Activated CD8-positive, alpha-beta T cell treated with anti-CD3 and anti-CD28 coated beads for 36 hours (primary cell): ENCODE results near the gene BORCS6. TPM values are rescaled to one million over a fixed set of nuclear protein-coding genes. Genes with fewer than 3 reads are reported as not detected.

ENCODE experiments used
- ATAC-seq: fragments of 200-7000 bp; cut with Tn5 transposase; one replicate; pipeline ENCODE4 v1.10.0; 2021; ENCODE audit warnings: mild to moderate bottlenecking, moderate library complexity
- CTCF ChIA-PET: fragments of 350-600 bp; sonication (Branson Sonifier 250); formaldehyde crosslinking; loops from one replicate; lab custom pipeline; 2021; ENCODE audit warnings: antibody characterized with exemption; lab: Charles Lee
- POLR2A ChIA-PET: fragments of 350-600 bp; sonication (Branson Sonifier 250); formaldehyde crosslinking; loops from one replicate; lab custom pipeline; 2021; ENCODE audit warnings: antibody characterized with exemption; lab: Charles Lee
- DNase-seq: peaks from one replicate; pipeline ENCODE4 v3.0.0-alpha.2; 2020
- H3K27ac Mint-ChIP-seq: one replicate; pipeline ENCODE4 v1.8.0; 2021; ENCODE audit warnings: mild to moderate bottlenecking, mixed read lengths
- H3K27me3 Mint-ChIP-seq: one replicate; pipeline ENCODE4 v1.8.0; 2021; ENCODE audit warnings: mixed read lengths
- H3K36me3 Mint-ChIP-seq: one replicate; pipeline ENCODE4 v1.8.0; 2021; ENCODE audit warnings: low read depth, mixed read lengths
- H3K4me1 Mint-ChIP-seq: one replicate; pipeline ENCODE4 v1.8.0; 2021; ENCODE audit warnings: low read depth, mixed read lengths
- H3K4me3 Mint-ChIP-seq: one replicate; pipeline ENCODE4 v1.8.0; 2021; ENCODE audit warnings: mild to moderate bottlenecking, moderate library complexity, mixed read lengths
- H3K9me3 Mint-ChIP-seq: one replicate; pipeline ENCODE4 v1.8.0; 2021; ENCODE audit warnings: mixed read lengths
- intact Hi-C: fragments of 100-400 bp; cut with micrococcal nuclease; formaldehyde crosslinking; loops from one replicate; pipeline ENCODE4 v1.10.0; 2022
- total RNA-seq, 2 experiments: library from RNA; stranded (reverse); gene quantifications; one replicate each; pipeline ENCODE4 v1.2.3, GENCODE V29; 2021
- TF ChIP-seq, protein P1 (sequence below): fragments of 200-600 bp; IDR thresholded peaks from one replicate; pipeline ENCODE4 v1.8.0; 2022; ENCODE audit warnings: antibody characterized with exemption, mild to moderate bottlenecking

BORCS6 gene
- total RNA-seq, 2 experiments from 2014 or later, result 5.5 to 6.2 TPM

DNA sequence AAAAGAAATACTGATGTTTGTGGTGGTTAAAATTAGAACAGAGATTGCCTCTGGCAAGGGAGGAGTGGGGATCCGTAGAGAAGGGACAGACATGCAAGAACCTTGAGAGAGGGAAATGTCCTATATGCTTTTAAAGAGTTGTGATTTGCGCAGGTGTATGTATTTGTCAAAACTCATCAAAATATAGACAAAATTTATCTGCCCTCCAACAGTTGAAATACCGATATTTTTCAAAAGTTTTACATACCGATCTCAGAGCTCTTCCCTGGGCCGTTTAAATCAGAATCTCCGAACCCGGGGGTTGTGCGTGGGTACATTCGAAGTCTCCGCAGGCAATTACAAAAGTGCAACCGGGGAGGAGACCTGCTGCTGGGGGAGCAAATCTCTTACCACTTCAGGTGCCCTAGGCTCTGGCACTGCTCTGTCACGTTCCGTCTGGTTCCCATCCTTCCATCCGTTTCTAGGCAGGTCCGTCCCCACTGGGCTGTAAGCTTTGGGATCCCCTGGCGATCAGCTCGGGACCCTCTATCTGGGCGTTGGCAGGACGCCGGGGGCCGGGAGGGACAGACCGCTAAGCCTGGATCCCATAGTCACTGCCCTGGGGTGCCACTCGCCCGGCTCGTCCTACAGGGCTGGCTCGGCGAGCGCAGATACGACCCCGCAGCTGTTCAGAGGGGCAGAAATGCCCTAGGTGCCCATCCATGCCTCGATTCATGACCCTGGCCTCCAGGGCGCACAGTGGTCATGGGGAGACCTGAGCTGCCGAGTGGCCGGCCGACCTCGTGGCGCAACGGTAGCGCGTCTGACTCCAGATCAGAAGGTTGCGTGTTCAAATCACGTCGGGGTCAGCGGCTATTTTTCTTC lies 4.2 kb downstream of the BORCS6 start:
- ATAC-seq, result peak; percentile 5
- intact Hi-C loops, result loop anchor here (2.0 kb wide), 1 partner anchor 61 kb away; no protein-coding TSS in a partner anchor
- ChIA-PET POLR2A (interaction anchor here (0.7 to 12.1 kb wide), 13 partner anchors 10 to 66 kb away, joined by 3 to 273 read pairs (median 7); partner anchors contain the start of genes AURKB, CTC1, HES7 and TMEM107), CTCF (interaction anchor here (0.6 to 6.6 kb wide), 11 partner anchors 9 to 76 kb away, joined by 3 to 50 read pairs (median 4); partner anchors contain the start of genes ALOXE3, CTC1 and PFAS)
- DNase-seq, result peak; percentile 92
- TF ChIP-seq, protein P1, sequence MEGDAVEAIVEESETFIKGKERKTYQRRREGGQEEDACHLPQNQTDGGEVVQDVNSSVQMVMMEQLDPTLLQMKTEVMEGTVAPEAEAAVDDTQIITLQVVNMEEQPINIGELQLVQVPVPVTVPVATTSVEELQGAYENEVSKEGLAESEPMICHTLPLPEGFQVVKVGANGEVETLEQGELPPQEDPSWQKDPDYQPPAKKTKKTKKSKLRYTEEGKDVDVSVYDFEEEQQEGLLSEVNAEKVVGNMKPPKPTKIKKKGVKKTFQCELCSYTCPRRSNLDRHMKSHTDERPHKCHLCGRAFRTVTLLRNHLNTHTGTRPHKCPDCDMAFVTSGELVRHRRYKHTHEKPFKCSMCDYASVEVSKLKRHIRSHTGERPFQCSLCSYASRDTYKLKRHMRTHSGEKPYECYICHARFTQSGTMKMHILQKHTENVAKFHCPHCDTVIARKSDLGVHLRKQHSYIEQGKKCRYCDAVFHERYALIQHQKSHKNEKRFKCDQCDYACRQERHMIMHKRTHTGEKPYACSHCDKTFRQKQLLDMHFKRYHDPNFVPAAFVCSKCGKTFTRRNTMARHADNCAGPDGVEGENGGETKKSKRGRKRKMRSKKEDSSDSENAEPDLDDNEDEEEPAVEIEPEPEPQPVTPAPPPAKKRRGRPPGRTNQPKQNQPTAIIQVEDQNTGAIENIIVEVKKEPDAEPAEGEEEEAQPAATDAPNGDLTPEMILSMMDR, result no peak
- Mint-ChIP-seq H3K27ac (no peak overlapping the region), H3K9me3 (no peaks in the 10 kb centered on the region), H3K4me3 (no peak overlapping the region), H3K27me3 (no peaks in the 10 kb centered on the region), H3K36me3 (no peaks in the 10 kb centered on the region), H3K4me1 (peaks cover 13% of the 10 kb centered on the region)

DNA sequence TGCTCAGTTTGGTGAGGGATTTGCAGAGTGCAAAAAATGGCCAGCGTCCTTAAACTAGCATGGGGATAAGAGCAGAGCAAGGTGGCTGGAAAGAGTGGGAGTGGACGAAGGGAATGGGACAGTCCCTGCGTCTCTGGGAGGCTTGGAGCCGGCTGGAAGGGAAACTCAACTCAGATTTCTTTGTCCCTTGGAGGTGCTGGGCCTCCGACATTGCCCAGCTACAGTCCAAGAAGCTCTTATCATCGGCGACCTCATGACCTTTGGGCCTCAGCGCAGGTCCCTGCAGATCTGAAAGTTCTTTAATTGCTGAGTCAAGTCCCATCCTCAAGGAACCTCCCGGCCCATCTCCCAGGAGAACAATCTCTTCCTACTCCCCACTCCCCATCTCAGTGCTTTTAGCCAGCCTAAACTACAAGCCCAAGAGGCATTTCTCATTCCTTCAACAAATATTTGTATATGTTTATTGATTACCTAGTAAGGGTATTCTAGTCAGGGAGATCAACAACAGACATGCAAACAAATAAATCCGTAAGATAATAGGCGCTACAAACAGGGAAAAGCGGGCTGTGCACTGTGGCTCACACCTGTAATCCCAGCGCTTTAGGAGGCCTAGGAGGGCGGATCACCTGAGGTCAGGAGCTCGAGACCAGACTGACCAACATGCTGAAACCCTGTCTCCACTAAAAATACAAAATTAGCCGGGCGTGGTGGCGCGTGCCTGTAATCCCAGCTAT lies 12.8 kb downstream of the BORCS6 start:
- ChIA-PET POLR2A (interaction anchor here (0.7 to 6.8 kb wide), 8 partner anchors 9 to 71 kb away, joined by 3 to 273 read pairs (median 6); partner anchors contain the start of genes BORCS6, CTC1 and PFAS), CTCF (interaction anchor here (1.4 to 2.7 kb wide), 3 partner anchors 9 to 58 kb away, joined by 3 to 14 read pairs (median 4); partner anchors contain the start of gene ALOXE3)
- peaks cover 41% of the 10 kb centered on the region for H3K4me1 Mint-ChIP-seq
- H3K27ac Mint-ChIP-seq, result peak overlapping the region; percentile 92
- intact Hi-C loops, result no loop called here
- DNase-seq (no peak), ATAC-seq (no peak)
- TF ChIP-seq, protein P1, result no peak
- peak overlapping the region; percentile 89 for H3K4me3 Mint-ChIP-seq
- no peaks in the 10 kb centered on the region for H3K9me3 Mint-ChIP-seq
- H3K36me3 Mint-ChIP-seq, result no peaks in the 10 kb centered on the region
- H3K27me3 Mint-ChIP-seq, result no peaks in the 10 kb centered on the region

DNA sequence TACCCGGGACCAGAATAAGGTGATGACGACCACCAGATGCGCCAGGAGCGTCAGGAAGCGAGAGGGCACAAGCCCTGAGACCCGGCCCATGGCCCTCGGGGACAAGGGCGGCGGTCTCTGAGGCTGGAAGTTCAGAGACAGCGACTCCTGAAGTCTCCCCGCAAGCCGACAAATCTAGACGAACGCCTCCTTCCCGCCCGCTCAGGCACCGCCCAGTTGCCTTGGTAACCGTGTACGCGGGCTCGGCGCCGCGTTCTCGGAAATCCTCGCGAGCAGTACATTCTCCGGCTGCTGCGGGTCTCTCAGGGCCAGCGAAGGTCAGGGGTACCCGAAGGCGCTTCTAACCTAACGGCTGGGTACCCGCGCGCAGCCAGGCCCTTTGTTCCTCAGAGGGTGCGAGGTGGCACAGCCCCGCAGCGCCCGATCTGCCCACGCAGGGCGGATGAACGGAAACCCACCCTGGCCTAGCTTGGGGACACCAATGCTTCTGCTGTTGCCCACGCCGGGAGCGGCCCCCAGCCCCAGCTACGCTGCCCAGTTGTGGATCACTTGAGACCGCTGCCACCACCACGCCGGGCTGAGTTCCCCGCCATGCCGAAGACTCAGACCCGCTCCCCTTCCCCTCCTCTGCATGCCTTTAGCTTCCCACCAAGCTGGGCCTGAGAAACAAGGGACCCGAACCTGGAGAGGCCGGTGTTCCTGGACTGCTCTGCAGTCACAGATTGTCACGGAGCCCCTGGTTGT lies 13.6 kb downstream of the BORCS6 start, which contains the start of gene TMEM107:
Gene TMEM107, minus strand, starts transcription at position 184 of the 744 bp plus-strand sequence. Its CDS starts 94 bp downstream, at position 90.
- ChIA-PET CTCF (interaction anchor here (1.4 to 2.7 kb wide), 4 partner anchors 10 to 57 kb away, joined by 3 to 14 read pairs (median 4); partner anchors contain the start of gene ALOXE3), POLR2A (interaction anchor here (0.7 to 6.8 kb wide), 9 partner anchors 8 to 72 kb away, joined by 3 to 273 read pairs (median 6); partner anchors contain the start of genes BORCS6, CTC1 and PFAS)
- ATAC-seq (peak; percentile 55), DNase-seq (peak; percentile 91)
- Mint-ChIP-seq H3K36me3 (no peaks in the 10 kb centered on the region), H3K4me3 (peak within 1 kb of the TSS; percentile 89), H3K27me3 (no peaks in the 10 kb centered on the region), H3K9me3 (no peaks in the 10 kb centered on the region), H3K4me1 (peaks cover 39% of the 10 kb centered on the region), H3K27ac (peak within 1 kb of the TSS; percentile 92)
- intact Hi-C loops, result no loop called here
- TF ChIP-seq, protein P1, result no peak

DNA sequence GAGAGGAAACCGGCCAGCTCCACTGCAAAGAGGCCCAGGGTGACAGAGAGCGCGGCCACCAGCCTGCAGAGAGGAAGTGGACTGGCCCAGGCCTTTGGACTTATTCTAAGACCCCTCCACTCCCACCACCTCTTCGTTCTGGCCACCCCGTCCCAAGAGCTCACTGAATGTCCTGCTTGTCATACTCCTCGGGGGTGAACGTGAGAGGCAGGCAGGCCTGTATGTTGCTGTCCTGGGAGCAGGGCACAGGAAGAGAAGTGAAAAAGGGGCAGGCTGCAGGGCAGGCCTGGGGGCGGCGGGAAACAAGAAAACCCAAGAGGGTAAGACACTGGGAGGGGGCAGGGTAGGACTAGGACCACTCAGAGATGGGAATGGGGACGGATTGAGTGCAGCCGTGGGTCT lies 14.2 kb downstream of the BORCS6 start:
- peak; percentile 4 for ATAC-seq
- peak overlapping the region; percentile 89 for H3K4me3 Mint-ChIP-seq
- intact Hi-C loops, result no loop called here
- H3K27ac Mint-ChIP-seq, result peak overlapping the region; percentile 92
- H3K36me3 Mint-ChIP-seq, result no peaks in the 10 kb centered on the region
- peak; percentile 38 for DNase-seq
- H3K9me3 Mint-ChIP-seq, result no peaks in the 10 kb centered on the region
- H3K27me3 Mint-ChIP-seq, result no peaks in the 10 kb centered on the region
- POLR2A ChIA-PET, result interaction anchor here (0.6 to 6.8 kb wide), 6 partner anchors 11 to 72 kb away, joined by 3 to 273 read pairs (median 6); partner anchors contain the start of genes BORCS6, CTC1 and PFAS
- CTCF ChIA-PET, result interaction anchor here (1.4 to 2.7 kb wide), 2 partner anchors 12 to 56 kb away, joined by 3 to 14 read pairs; partner anchors contain the start of gene ALOXE3
- TF ChIP-seq, protein P1, result no peak
- peaks cover 39% of the 10 kb centered on the region for H3K4me1 Mint-ChIP-seq
